DOHH2 (cell line): ENCODE data around the gene XBP1.

Experiments used
- CTCF ChIP-seq: fragments of 200-600 bp; sonication (generic); IDR thresholded peaks from one replicate; pipeline ENCODE4 v1.5.1; 2014; ENCODE audit warnings: antibody characterized with exemption, mild to moderate bottlenecking, low read depth, low read length; ENCODE audit not compliant: poor library complexity, severe bottlenecking
- EZH2phosphoT487 ChIP-seq: fragments of 200-600 bp; sonication (generic); IDR thresholded peaks from 2 replicates; pipeline ENCODE4 v1.6.1; 2017; ENCODE audit warnings: borderline replicate concordance, mild to moderate bottlenecking, antibody characterized with exemption, low read length, moderate library complexity, mixed read lengths

GRCh38 chr22:28766628-28767027 lies 33.7 kb downstream of the XBP1 start:
- no peak for TF ChIP-seq CTCF
- no peak for TF ChIP-seq EZH2phosphoT487
